ENCODE measurements around the gene COL13A1.

Gene COL13A1

GRCh38 chr10:69843923-69844322 is 42.2 kb downstream of the COL13A1 start:
- H3K4me3 ChIP-seq, result no peak overlapping the region
- H3K36me3 ChIP-seq, result no peaks in the 10 kb centered on the region
- H3K27me3 ChIP-seq, result no peaks in the 10 kb centered on the region
- peaks cover 26 to 63% (median 50%) of the 10 kb centered on the region in 10 experiments for H3K4me1 ChIP-seq
- no peak overlapping the region for H3K4me2 ChIP-seq
- no peaks in the 10 kb centered on the region; a peak in 1 of 22 replicates for H4K20me1 ChIP-seq
- H3K27ac ChIP-seq, result no peak overlapping the region
- H3K9me3 ChIP-seq (replicated peaks in 1 of 11), result no peaks in the 10 kb centered on the region
- TF ChIP-seq Cebpa-rat (IDR thresholded peaks at IDR 0.05), result no peak
- H3K9ac ChIP-seq, result no peak overlapping the region

GRCh38 chr10:69844698-69845097 is 43.0 kb downstream of the COL13A1 start:
- no peaks in the 10 kb centered on the region; a peak in 1 of 22 replicates for H4K20me1 ChIP-seq
- H3K27ac ChIP-seq, result no peak overlapping the region
- H3K27me3 ChIP-seq, result no peaks in the 10 kb centered on the region
- no peak for TF ChIP-seq Cebpa-rat (IDR thresholded peaks at IDR 0.05)
- no peak overlapping the region for H3K4me2 ChIP-seq
- no peaks in the 10 kb centered on the region for H3K9me3 ChIP-seq (replicated peaks in 1 of 11)
- H3K36me3 ChIP-seq, result no peaks in the 10 kb centered on the region
- no peak overlapping the region for H3K4me3 ChIP-seq
- H3K4me1 ChIP-seq, result peaks cover 26 to 64% (median 48%) of the 10 kb centered on the region in 10 experiments
- no peak overlapping the region for H3K9ac ChIP-seq

DNA sequence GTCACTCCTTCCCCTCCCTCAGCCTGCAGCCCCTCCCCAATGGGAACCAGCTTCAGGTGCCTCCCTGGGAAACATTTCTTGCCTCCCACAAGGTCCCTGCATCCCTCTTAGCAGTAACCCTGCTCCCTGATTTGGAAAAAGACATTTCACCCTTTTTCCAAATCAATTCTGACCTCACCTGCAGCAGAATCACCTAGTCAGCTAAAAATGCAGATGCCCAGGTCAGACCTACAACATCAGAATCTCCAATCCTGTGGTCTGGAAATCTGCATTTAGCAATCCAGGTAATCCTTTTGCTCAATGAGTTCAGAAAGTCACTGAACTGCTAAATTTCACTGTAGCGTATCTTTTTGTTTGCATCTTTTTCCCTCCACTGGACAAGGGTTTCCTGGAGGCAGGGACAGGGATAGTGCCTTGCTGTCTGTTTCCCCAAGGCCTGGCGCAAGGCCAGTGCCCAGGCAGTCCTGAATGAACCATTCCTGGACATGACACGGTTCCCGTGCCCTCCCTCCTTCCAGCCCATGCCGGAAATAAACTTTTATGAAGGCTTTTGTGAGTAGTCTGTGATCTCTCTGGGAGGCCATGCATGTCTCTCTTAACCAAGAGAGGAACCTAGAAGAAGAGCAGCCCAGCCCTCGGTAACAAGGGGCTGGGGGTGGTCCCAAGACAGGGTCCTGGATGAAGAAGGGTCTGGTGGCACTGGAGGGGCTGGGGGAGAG is 44.0 kb downstream of the COL13A1 start:
- Histone ChIP-seq H3K27me3 (no peaks in the 10 kb centered on the region), H3K9ac (peak overlapping the region in 3 of 11 experiments; percentile 1 to 30 (median 6); a peak in 2 of 22 replicates), H3K4me2 (peak overlapping the region; percentile 66 to 95 (median 83)), H3K36me3 (no peaks in the 10 kb centered on the region), H3K27ac (peak overlapping the region in 3 of 11 experiments; percentile 10 to 17 (median 16); a peak in 3 of 22 replicates), H3K4me1 (peaks cover 26 to 55% (median 39%) of the 10 kb centered on the region in 10 experiments), H4K20me1 (no peaks in the 10 kb centered on the region), H3K4me3 (no peak overlapping the region), H3K9me3 (replicated peaks in 1 of 11) (no peaks in the 10 kb centered on the region)
- TF ChIP-seq Cebpa-rat (IDR thresholded peaks at IDR 0.05), result no peak

GRCh38 chr10:69846293-69846921 is 44.7 kb downstream of the COL13A1 start:
- H3K4me2 ChIP-seq, result peak overlapping the region; percentile 66 to 95 (median 83)
- peak overlapping the region in 5 of 11 experiments; percentile 21 to 57 (median 43); a peak in 6 of 22 replicates for H3K9ac ChIP-seq
- H3K27me3 ChIP-seq, result no peaks in the 10 kb centered on the region
- TF ChIP-seq Cebpa-rat (IDR thresholded peaks at IDR 0.05), result no peak
- H4K20me1 ChIP-seq, result no peaks in the 10 kb centered on the region
- H3K4me1 ChIP-seq, result peaks cover 26 to 55% (median 39%) of the 10 kb centered on the region in 10 experiments
- no peaks in the 10 kb centered on the region for H3K9me3 ChIP-seq (replicated peaks in 1 of 11)
- no peaks in the 10 kb centered on the region for H3K36me3 ChIP-seq
- peak overlapping the region in 3 of 11 experiments; percentile 27 to 49 (median 34); a peak in 4 of 22 replicates for H3K27ac ChIP-seq
- H3K4me3 ChIP-seq, result peak overlapping the region in 1 of 10 experiments; percentile 25; a peak in 1 of 20 replicates

DNA sequence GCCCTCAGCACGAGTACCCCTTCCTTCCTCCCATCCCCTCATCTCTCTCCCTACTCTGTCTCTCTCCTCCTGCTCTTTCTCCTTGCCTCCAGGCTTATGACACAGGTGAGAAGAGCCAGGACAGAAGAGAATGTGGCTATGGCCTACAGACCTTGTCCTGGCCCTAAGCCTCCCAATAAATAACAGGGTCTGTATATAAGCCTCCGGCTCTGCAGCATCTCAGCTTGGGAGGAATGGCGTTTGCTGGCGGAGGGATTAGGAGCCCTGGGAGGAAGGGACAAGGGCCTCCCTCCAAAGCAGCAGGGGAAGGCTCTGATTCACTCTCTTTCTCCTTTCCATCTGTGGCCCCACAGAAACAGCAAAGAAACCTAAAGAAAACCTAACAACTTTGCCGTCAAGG is 45.8 kb downstream of the COL13A1 start:
- H4K20me1 ChIP-seq, result no peaks in the 10 kb centered on the region
- no peaks in the 10 kb centered on the region for H3K27me3 ChIP-seq
- peak overlapping the region in 3 of 11 experiments; percentile 6 to 31 (median 14); a peak in 2 of 22 replicates for H3K27ac ChIP-seq
- peak overlapping the region in 1 of 11 experiments; percentile 57; a peak in 1 of 22 replicates for H3K9ac ChIP-seq
- H3K9me3 ChIP-seq (replicated peaks in 1 of 11), result no peaks in the 10 kb centered on the region
- H3K4me2 ChIP-seq, result peak overlapping the region; percentile 34 to 95 (median 83)
- no peaks in the 10 kb centered on the region for H3K36me3 ChIP-seq
- peaks cover 26 to 50% (median 39%) of the 10 kb centered on the region in 10 experiments for H3K4me1 ChIP-seq
- no peak for TF ChIP-seq Cebpa-rat (IDR thresholded peaks at IDR 0.05)
- H3K4me3 ChIP-seq, result no peak overlapping the region

DNA sequence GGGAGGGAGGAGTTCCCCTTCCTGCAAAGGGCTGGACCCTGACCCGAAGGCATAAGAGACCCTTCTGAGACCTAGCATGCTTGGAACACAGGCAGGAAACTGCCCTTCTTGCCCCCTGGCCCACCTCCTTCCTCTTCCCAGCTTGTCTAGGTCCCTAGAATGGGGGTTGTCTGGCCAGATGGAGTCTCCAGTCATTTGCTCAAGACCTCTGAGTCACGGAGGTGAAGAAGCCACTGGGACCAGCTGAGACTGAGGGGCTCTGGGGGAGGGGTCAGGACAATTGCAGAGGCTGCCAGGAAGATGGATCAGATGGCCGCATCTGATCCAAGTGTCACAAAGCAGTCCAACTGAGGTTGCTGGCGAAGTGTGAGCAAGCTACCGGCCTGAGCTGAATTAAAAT is 46.2 kb downstream of the COL13A1 start:
- H3K9me3 ChIP-seq (replicated peaks in 1 of 11), result no peaks in the 10 kb centered on the region
- peak overlapping the region in 3 of 11 experiments; percentile 6 to 31 (median 14); a peak in 2 of 22 replicates for H3K27ac ChIP-seq
- peak overlapping the region; percentile 34 to 95 (median 83); a peak in 21 of 22 replicates for H3K4me2 ChIP-seq
- H4K20me1 ChIP-seq, result no peaks in the 10 kb centered on the region
- H3K9ac ChIP-seq, result no peak overlapping the region
- TF ChIP-seq Cebpa-rat (IDR thresholded peaks at IDR 0.05), result no peak
- H3K4me1 ChIP-seq, result peaks cover 26 to 50% (median 39%) of the 10 kb centered on the region in 10 experiments
- H3K4me3 ChIP-seq, result no peak overlapping the region
- no peaks in the 10 kb centered on the region for H3K27me3 ChIP-seq
- no peaks in the 10 kb centered on the region for H3K36me3 ChIP-seq

DNA sequence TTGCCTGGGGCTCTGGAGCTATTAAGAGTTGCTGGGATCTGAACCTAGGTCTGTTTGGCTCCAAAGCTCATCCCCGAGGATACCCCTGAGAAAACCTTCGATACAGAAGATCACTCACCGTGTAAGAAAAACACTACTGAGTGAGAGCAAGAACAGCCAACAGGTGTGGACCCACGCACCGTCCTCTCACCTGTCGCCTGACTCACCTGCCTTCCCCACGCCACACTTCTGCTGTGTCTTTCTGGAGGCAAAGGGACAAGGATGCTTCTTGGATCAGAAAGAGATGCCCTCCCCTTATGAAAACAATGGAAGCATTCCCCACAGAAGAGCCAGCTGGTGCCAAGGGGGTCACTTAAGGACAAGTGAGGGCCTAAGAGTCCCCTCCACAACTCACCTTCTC is 46.7 kb downstream of the COL13A1 start:
- Histone ChIP-seq H3K9ac (no peak overlapping the region; a peak in 1 of 22 replicates), H4K20me1 (no peaks in the 10 kb centered on the region), H3K4me1 (peaks cover 26 to 50% (median 39%) of the 10 kb centered on the region in 10 experiments), H3K27ac (no peak overlapping the region), H3K9me3 (replicated peaks in 1 of 11) (no peaks in the 10 kb centered on the region), H3K4me2 (peak overlapping the region in 9 of 11 experiments; percentile 68 to 95 (median 84); a peak in 18 of 22 replicates), H3K36me3 (no peaks in the 10 kb centered on the region), H3K27me3 (no peaks in the 10 kb centered on the region), H3K4me3 (no peak overlapping the region)
- TF ChIP-seq Cebpa-rat (IDR thresholded peaks at IDR 0.05), result no peak

- Histone ChIP-seq H3K36me3 (no peaks in the 10 kb centered on the region), H3K4me3 (no peak overlapping the region), H3K9ac (no peak overlapping the region), H3K27ac (no peak overlapping the region), H3K4me2 (peak overlapping the region in 3 of 11 experiments; percentile 9 to 95 (median 84); a peak in 3 of 22 replicates), H4K20me1 (no peaks in the 10 kb centered on the region), H3K27me3 (no peaks in the 10 kb centered on the region), H3K9me3 (replicated peaks in 1 of 11) (no peaks in the 10 kb centered on the region), H3K4me1 (peaks cover 26 to 54% (median 42%) of the 10 kb centered on the region in 10 experiments)
- TF ChIP-seq Cebpa-rat (IDR thresholded peaks at IDR 0.05), result no peak
Measured at GRCh38 chr10:69849825-69850224, 48.1 kb downstream of the COL13A1 start.

DNA sequence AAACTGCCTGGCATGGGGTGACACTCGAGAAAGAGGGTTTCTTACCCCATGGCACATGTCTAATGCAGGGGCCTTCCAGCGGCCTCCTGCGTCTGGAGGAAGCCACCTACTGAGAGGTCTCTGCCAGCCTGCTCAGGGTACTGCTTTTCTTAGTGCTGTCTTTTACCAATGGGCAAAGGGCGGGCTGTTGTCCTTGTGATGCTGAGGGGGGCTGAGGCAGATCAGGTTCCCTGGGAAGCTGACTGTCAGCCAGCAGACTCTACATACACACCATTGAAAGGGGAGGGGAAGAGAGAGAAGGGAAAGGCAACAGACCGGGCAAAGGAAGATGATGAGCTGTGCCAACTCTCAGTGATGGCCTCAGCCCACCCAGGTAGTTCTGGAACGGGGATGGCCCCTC is 48.7 kb downstream of the COL13A1 start:
- H3K9me3 ChIP-seq (replicated peaks in 1 of 11), result no peaks in the 10 kb centered on the region
- H3K4me1 ChIP-seq, result peaks cover 24 to 57% (median 46%) of the 10 kb centered on the region in 10 experiments
- no peaks in the 10 kb centered on the region for H3K27me3 ChIP-seq
- H3K36me3 ChIP-seq, result no peaks in the 10 kb centered on the region
- no peak overlapping the region for H3K4me2 ChIP-seq
- no peak overlapping the region for H3K4me3 ChIP-seq
- no peak overlapping the region for H3K27ac ChIP-seq
- no peaks in the 10 kb centered on the region for H4K20me1 ChIP-seq
- no peak for TF ChIP-seq Cebpa-rat (IDR thresholded peaks at IDR 0.05)
- H3K9ac ChIP-seq, result no peak overlapping the region
